ENCODE measurements around the gene MAGOH.

- TF ChIP-seq EZH2 (IDR thresholded peaks at IDR 0.05; ENCODE audit: insufficient read depth, low read length) (no peak), CTCF (IDR thresholded peaks at IDR 0.05; ENCODE audit: insufficient read depth, low read depth, low read length) (no peak)
Observed at GRCh38 chr1:53256511-53257453, 18.5 kb upstream of the MAGOH start.

All from astrocyte (in vitro differentiated cells and primary cell).